H1 (cell line): ENCODE data around the gene HYLS1. TPM values are rescaled to one million over a fixed set of nuclear protein-coding genes. Genes with fewer than 3 reads are reported as not detected.

Experiments
- CTCF ChIA-PET: fragments of 300-600 bp; sonication (Branson Sonifier 250); formaldehyde crosslinking; loops from one replicate; lab custom pipeline; 2021; ENCODE audit not compliant: partially characterized antibody; lab: Charles Lee
- POLR2A ChIA-PET: fragments of 300-600 bp; sonication (Branson Sonifier 250); formaldehyde crosslinking; loops from one replicate; lab custom pipeline; 2021; ENCODE audit warnings: inconsistent platforms; ENCODE audit not compliant: partially characterized antibody; lab: Charles Lee
- DNase-seq, 2 experiments: peaks; one replicate each; pipeline versions ENCODE4 v3.0.0 to v3.0.0-alpha.2; 2010 to 2022; ENCODE audit warnings: low spot score in 2 of 2, low read depth in 1 of 2, mixed read lengths in 1 of 2
- FAIRE-seq: peaks from 2 replicates; lab custom pipeline; 2011; peaks lifted over from hg19 to GRCh38; lab: Jason Lieb, UNC
- H2AFZ ChIP-seq: 2 replicates; pipeline ENCODE4 v1.8.1; 2012; ENCODE audit warnings: low read length, inconsistent platforms
- H2AK5ac ChIP-seq: 2 replicates; pipeline ENCODE4 v1.6.1; 2013; ENCODE audit warnings: low read depth, low read length
- H2BK120ac ChIP-seq: replicated peaks from 2 replicates; pipeline ENCODE3; 2013; ENCODE audit warnings: low read depth, low read length, inconsistent platforms
- H2BK12ac ChIP-seq: 2 replicates; pipeline ENCODE4 v1.6.1; 2013; ENCODE audit warnings: low read depth, low read length
- H2BK15ac ChIP-seq: 2 replicates; pipeline ENCODE4 v1.6.1; 2013; ENCODE audit warnings: low read length
- H2BK20ac ChIP-seq: 2 replicates; pipeline ENCODE4 v1.6.1; 2013; ENCODE audit warnings: low read length
- H2BK5ac ChIP-seq: 2 replicates; pipeline ENCODE4 v1.6.1; 2013; ENCODE audit warnings: low read depth, low read length
- H3K14ac ChIP-seq: 2 replicates; pipeline ENCODE4 v1.6.1; 2013; ENCODE audit warnings: inconsistent platforms; ENCODE audit not compliant: insufficient read length
- H3K18ac ChIP-seq: 2 replicates; pipeline ENCODE4 v1.6.1; 2013; ENCODE audit warnings: low read length; ENCODE audit errors: extremely low read depth
- H3K23ac ChIP-seq: 2 replicates; pipeline ENCODE4 v1.6.1; 2013; ENCODE audit warnings: inconsistent platforms; ENCODE audit not compliant: insufficient read length
- H3K23me2 ChIP-seq: 2 replicates; pipeline ENCODE4 v1.6.1; 2013; ENCODE audit warnings: low read depth, low read length
- H3K27ac ChIP-seq: 2 replicates; pipeline ENCODE4 v1.6.1; 2011; ENCODE audit warnings: low read depth, low read length, inconsistent platforms
- H3K27me3 ChIP-seq, 4 experiments: replicated peaks in 1 of 4; 1 replicate in 1 of 4; 2 replicates in 3 of 4; pipeline versions ENCODE4 v1.6.1 to v1.8.1; 2011 to 2013; ENCODE audit warnings: low read length in 3 of 4, mild to moderate bottlenecking in 3 of 4, inconsistent platforms in 2 of 4, mixed read lengths in 2 of 4, moderate library complexity in 1 of 4; ENCODE audit not compliant: control insufficient read depth in 3 of 4, insufficient read depth in 3 of 4; ENCODE audit errors: extremely low read depth in 1 of 4
- H3K36me3 ChIP-seq, 4 experiments: 2 replicates each; pipeline versions ENCODE4 v1.6.1 to v1.8.1; 2011 to 2013; ENCODE audit warnings: mild to moderate bottlenecking in 4 of 4, low read length in 3 of 4, moderate library complexity in 2 of 4, control low read depth in 1 of 4, inconsistent platforms in 1 of 4; ENCODE audit not compliant: insufficient read depth in 4 of 4, control insufficient read depth in 2 of 4
- H3K4ac ChIP-seq: replicated peaks from 2 replicates; pipeline ENCODE3; 2013; ENCODE audit warnings: low read length, low read depth, mixed read lengths, inconsistent platforms; ENCODE audit not compliant: insufficient read length
- H3K4me1 ChIP-seq, 4 experiments: replicated peaks in 1 of 4; 1 replicate in 1 of 4; 2 replicates in 3 of 4; pipeline versions ENCODE4 v1.6.1 to v1.8.1; 2011 to 2013; ENCODE audit warnings: low read length in 3 of 4, inconsistent platforms in 2 of 4, mixed read lengths in 1 of 4; ENCODE audit not compliant: insufficient read depth in 4 of 4, control insufficient read depth in 3 of 4
- H3K4me2 ChIP-seq, 2 experiments: 2 replicates each; pipeline versions ENCODE4 v1.6.1 to v1.8.1; 2011 to 2013; ENCODE audit warnings: low read depth in 2 of 2, low read length in 2 of 2, control low read depth in 1 of 2, inconsistent platforms in 1 of 2, mild to moderate bottlenecking in 1 of 2; ENCODE audit not compliant: insufficient read depth in 1 of 2
- H3K4me3 ChIP-seq, 4 experiments: fragments of 200-600, 300-600 bp in 1 of 4; sonication (generic), shearing (Covaris generic), sonication (Bioruptor Twin) in 1 of 4; 2 replicates each; pipeline versions ENCODE4 v1.5.1 to v1.8.1; 2011 to 2016; ENCODE audit warnings: low read length in 4 of 4, low read depth in 3 of 4, control low read depth in 2 of 4, inconsistent platforms in 2 of 4, mild to moderate bottlenecking in 2 of 4, mixed read lengths in 1 of 4, moderate library complexity in 1 of 4; ENCODE audit not compliant: insufficient read depth in 2 of 4; ENCODE audit errors: extremely low read depth in 1 of 4
- H3K56ac ChIP-seq: replicated peaks from 2 replicates; pipeline ENCODE3; 2013; ENCODE audit warnings: low read depth, mild to moderate bottlenecking, mixed read lengths, low read length, inconsistent platforms; ENCODE audit not compliant: insufficient read length
- H3K79me1 ChIP-seq: 2 replicates; pipeline ENCODE4 v1.6.1; 2013; ENCODE audit warnings: low read depth, low read length, control low read depth
- H3K79me2 ChIP-seq, 2 experiments: 2 replicates each; pipeline versions ENCODE4 v1.6.1 to v1.8.1; 2012 to 2013; ENCODE audit warnings: low read length in 2 of 2, mild to moderate bottlenecking in 2 of 2, inconsistent platforms in 1 of 2; ENCODE audit not compliant: insufficient read depth in 2 of 2, control insufficient read depth in 1 of 2
- H3K9ac ChIP-seq, 4 experiments: replicated peaks in 1 of 4; 1 replicate in 1 of 4; 2 replicates in 3 of 4; pipeline versions ENCODE4 v1.6.1 to v1.8.1; 2011 to 2013; ENCODE audit warnings: low read depth in 3 of 4, low read length in 3 of 4, control low read depth in 2 of 4, mild to moderate bottlenecking in 2 of 4, moderate library complexity in 2 of 4, inconsistent platforms in 1 of 4; ENCODE audit errors: extremely low read depth in 1 of 4
- H3K9me3 ChIP-seq, 2 experiments: 2 replicates each; pipeline versions ENCODE4 v1.6.1 to v1.8.1; 2012 to 2013; ENCODE audit warnings: mild to moderate bottlenecking in 2 of 2, moderate library complexity in 2 of 2, control low read depth in 1 of 2, inconsistent platforms in 1 of 2, low read depth in 1 of 2, low read length in 1 of 2, mixed read lengths in 1 of 2; ENCODE audit not compliant: insufficient read depth in 2 of 2
- H4K20me1 ChIP-seq, 2 experiments: replicated peaks in 1 of 2; 2 replicates each; pipeline versions ENCODE3 to v1.8.1; 2011 to 2013; ENCODE audit warnings: inconsistent platforms in 2 of 2, low read length in 2 of 2, mild to moderate bottlenecking in 1 of 2; ENCODE audit not compliant: insufficient read depth in 2 of 2, control insufficient read depth in 1 of 2
- H4K5ac ChIP-seq: 2 replicates; pipeline ENCODE4 v1.6.1; 2013; ENCODE audit warnings: low read length, low read depth, mixed read lengths, inconsistent platforms; ENCODE audit not compliant: insufficient read length
- H4K8ac ChIP-seq: 2 replicates; pipeline ENCODE4 v1.8.0; 2013; ENCODE audit warnings: mild to moderate bottlenecking, moderate library complexity, low read length, inconsistent platforms; ENCODE audit not compliant: insufficient read depth; ENCODE audit errors: extremely low read depth
- H4K91ac ChIP-seq: replicated peaks from 2 replicates; pipeline ENCODE3; 2013; ENCODE audit warnings: low read length, mixed read lengths, inconsistent platforms; ENCODE audit not compliant: insufficient read length
- ATF2 ChIP-seq: IDR thresholded peaks from 2 replicates; pipeline ENCODE4 v1.6.1; 2012; ENCODE audit warnings: low read length, inconsistent platforms
- CHD2 ChIP-seq: IDR thresholded peaks from 2 replicates; pipeline ENCODE4 v1.6.1; 2012; ENCODE audit warnings: low read length, improper control_type of control experiment
- E2F6 ChIP-seq: IDR thresholded peaks from 2 replicates; pipeline ENCODE4 v1.6.1; 2012; ENCODE audit warnings: inconsistent platforms
- HDAC2 ChIP-seq, 2 experiments: fragments of 300-600 bp in 1 of 2; sonication (generic) in 1 of 2; IDR thresholded peaks; 2 replicates each; pipeline ENCODE4 v1.6.1; 2011 to 2012; ENCODE audit warnings: low read depth in 2 of 2, low read length in 2 of 2, mild to moderate bottlenecking in 2 of 2, moderate library complexity in 2 of 2, borderline replicate concordance in 1 of 2, inconsistent platforms in 1 of 2
- KDM1A ChIP-seq: fragments of 200-600, 300-600 bp; sonication (generic); IDR thresholded peaks from 2 replicates; pipeline ENCODE4 v1.7.1; 2016; ENCODE audit warnings: mild to moderate bottlenecking, low read length, borderline replicate concordance
- KDM4A ChIP-seq: IDR thresholded peaks from one replicate; pipeline ENCODE4 v1.7.1; 2012; ENCODE audit warnings: low read depth, mild to moderate bottlenecking, moderate library complexity, low read length, inconsistent platforms; ENCODE audit not compliant: severe bottlenecking
- NRF1 ChIP-seq: IDR thresholded peaks from 2 replicates; pipeline ENCODE4 v1.6.1; 2011; ENCODE audit warnings: mild to moderate bottlenecking, low read depth, low read length, improper control_type of control experiment
- WGBS, 2 experiments: shearing (Covaris generic) in 1 of 2; methylation state at CpG; one replicate each; pipeline versions ENCODE4 v1.1.6 to v1.1.7; 2013 to 2015; ENCODE audit warnings: low lambda C conversion rate in 2 of 2, mixed read lengths in 2 of 2, inconsistent platforms in 1 of 2, low coverage in 1 of 2, missing lambda C conversion rate in 1 of 2; ENCODE audit not compliant: insufficient replicate concordance in 2 of 2, insufficient coverage in 1 of 2, insufficient read length in 1 of 2; ENCODE audit errors: extremely low coverage in 1 of 2, missing lambda C conversion rate in 1 of 2; 5-methylcytosine and 5-hydroxymethylcytosine counted together
- polyA plus RNA-seq, 7 experiments: library from polyadenylated mRNA; depleted of rRNA in 3 of 7; stranded (reverse) in 5 of 7; unstranded in 2 of 7; fragments of >200 nt in 5 of 7; fragments of 200-250 nt in 2 of 7; gene quantifications; 1 replicate in 5 of 7; 2 replicates in 1 of 7; 4 replicates in 1 of 7; pipeline versions ENCODE4 v1.2.1 to v1.2.3, GENCODE V29; 2011 to 2013; ENCODE audit warnings: missing spikeins in 2 of 7, mixed read lengths in 2 of 7
- total RNA-seq: library from RNA; stranded (reverse); fragmentation: NEBNext Ultra II Directional; extraction: Animal tissue kit (Norgen Biotek cat#: 25700); gene quantifications from 2 replicates; pipeline ENCODE4 v1.2.1, GENCODE V29; 2021

The HYLS1 gene
- total and polyA plus RNA-seq, 2 of the 8 experiments (the other 6 are each of a cell fraction or from before 2014, with no cell fraction given), result 5.1 to 11.6 TPM

GRCh38 chr11:125903711-125904659 lies 16.5 kb downstream of the HYLS1 start, which contains the start of gene DDX25:
Gene DDX25, plus strand, starts transcription at chr11:125904508. Its CDS starts 10 bp downstream, at chr11:125904518.
- DNase-seq (peak; percentile 33 to 84), FAIRE-seq (no peak)
- no peak within 1 kb of the TSS for H3K23ac ChIP-seq
- H2BK12ac ChIP-seq, result no peak within 1 kb of the TSS; the same call in 1 of the 2 replicates
- no peak within 1 kb of the TSS for H3K4ac ChIP-seq
- H3K9me3 ChIP-seq, result no peaks in the 10 kb centered on the region
- peaks cover 7% of the 10 kb centered on the region for H3K23me2 ChIP-seq
- no peak within 1 kb of the TSS for H2BK5ac ChIP-seq
- ChIA-PET CTCF (interaction anchor here (0.8 to 1.7 kb wide), 4 partner anchors 12 to 158 kb away, joined by 3 to 4 read pairs (median 4); partner anchors contain the start of gene CDON), POLR2A (interaction anchor here (0.8 to 2.3 kb wide), 7 partner anchors 10 to 311 kb away, joined by 3 to 27 read pairs (median 6); partner anchors contain the start of genes FAM118B, HYLS1 and RPUSD4)
- peak within 1 kb of the TSS; percentile 98 to 99 for H3K4me2 ChIP-seq
- H2BK120ac ChIP-seq, result no peak within 1 kb of the TSS
- H3K56ac ChIP-seq, result no peak within 1 kb of the TSS
- peak within 1 kb of the TSS; percentile 89 for H2AFZ ChIP-seq
- no peak within 1 kb of the TSS for H2BK15ac ChIP-seq
- H2AK5ac ChIP-seq, result no peak within 1 kb of the TSS
- H3K79me1 ChIP-seq, result no peaks in the 10 kb centered on the region
- peaks cover 3 to 18% (median 12%) of the 10 kb centered on the region in 4 experiments for H3K27me3 ChIP-seq
- H3K79me2 ChIP-seq, result peaks cover 0 to 24% of the 10 kb centered on the region in 2 experiments; a peak in 2 of 4 replicates
- H3K9ac ChIP-seq, result peak within 1 kb of the TSS in 1 of 4 experiments; percentile 15; a peak in 2 of 7 replicates
- WGBS, 2 experiments, result 7% methylated on average over 49 of the region's 81 CpGs; no CpG with 5 or more reads in 1 of the 2 experiments
- no peak within 1 kb of the TSS for H3K27ac ChIP-seq
- no peak within 1 kb of the TSS for H2BK20ac ChIP-seq
- peak within 1 kb of the TSS; percentile 88 for H3K18ac ChIP-seq
- H3K36me3 ChIP-seq, result peaks cover 0 to 18% (median 9%) of the 10 kb centered on the region in 4 experiments; a peak in 6 of 8 replicates
- H4K20me1 ChIP-seq, result no peaks in the 10 kb centered on the region
- peak within 1 kb of the TSS; percentile 90 for H4K8ac ChIP-seq
- no peak within 1 kb of the TSS for H3K14ac ChIP-seq
- no peak within 1 kb of the TSS for H4K91ac ChIP-seq
- peaks cover 0 to 4% (median 0%) of the 10 kb centered on the region in 4 experiments; a peak in 2 of 7 replicates for H3K4me1 ChIP-seq
- H4K5ac ChIP-seq, result no peak within 1 kb of the TSS
- peak within 1 kb of the TSS; percentile 85 to 99 (median 92) for H3K4me3 ChIP-seq
- TF ChIP-seq KDM4A, result peak; percentile 93
- peak; percentile 51; the same call in 1 of the 2 replicates for TF ChIP-seq CHD2
- peak; percentile 100 for TF ChIP-seq E2F6
- TF ChIP-seq KDM1A, result peak; percentile 78
- 0 out of 4 replicates have a peak, but pooled peaks of 1 of the 2 experiments have one; percentile 78 for TF ChIP-seq HDAC2 (IDR thresholded peaks at IDR 0.05; ENCODE audit: borderline replicate concordance in 1 of 2, low read depth in 2 of 2, low read length in 2 of 2)
- TF ChIP-seq ATF2, result no peak
- peak; percentile 55 for TF ChIP-seq NRF1
